WI38 (cell line): Measurements from ENCODE around the gene SCAMP5.

Source experiments
- H3K4me3 ChIP-seq: 2 replicates; pipeline ENCODE4 v1.5.1; 2011; ENCODE audit warnings: low read depth, mild to moderate bottlenecking, control low read depth, low read length
- TF ChIP-seq, protein P1 (sequence below): IDR thresholded peaks from 2 replicates; pipeline ENCODE4 v1.5.1; 2012; ENCODE audit warnings: low read depth, mild to moderate bottlenecking, control low read depth, low read length

The SCAMP5 gene

DNA sequence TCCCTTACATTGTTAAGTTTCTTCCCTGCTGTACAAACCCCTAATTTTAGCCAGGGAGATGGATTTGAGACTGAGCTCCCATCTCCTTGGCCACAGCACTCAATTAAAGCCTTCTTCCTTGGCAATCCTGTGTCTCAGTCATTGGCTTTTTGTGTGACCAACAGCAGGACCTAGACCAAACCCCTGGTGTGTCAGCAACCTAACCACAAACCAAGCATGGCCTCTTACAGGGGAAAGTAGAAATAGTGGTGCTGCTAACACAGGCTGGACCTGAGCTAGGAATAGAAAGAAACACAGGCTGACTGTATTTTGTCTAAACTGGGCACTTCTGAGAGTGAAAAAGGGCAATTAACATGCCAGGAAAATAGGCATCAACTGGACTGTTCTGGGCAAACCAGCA lies 65.9 kb downstream of the SCAMP5 start:
- TF ChIP-seq, protein P1, sequence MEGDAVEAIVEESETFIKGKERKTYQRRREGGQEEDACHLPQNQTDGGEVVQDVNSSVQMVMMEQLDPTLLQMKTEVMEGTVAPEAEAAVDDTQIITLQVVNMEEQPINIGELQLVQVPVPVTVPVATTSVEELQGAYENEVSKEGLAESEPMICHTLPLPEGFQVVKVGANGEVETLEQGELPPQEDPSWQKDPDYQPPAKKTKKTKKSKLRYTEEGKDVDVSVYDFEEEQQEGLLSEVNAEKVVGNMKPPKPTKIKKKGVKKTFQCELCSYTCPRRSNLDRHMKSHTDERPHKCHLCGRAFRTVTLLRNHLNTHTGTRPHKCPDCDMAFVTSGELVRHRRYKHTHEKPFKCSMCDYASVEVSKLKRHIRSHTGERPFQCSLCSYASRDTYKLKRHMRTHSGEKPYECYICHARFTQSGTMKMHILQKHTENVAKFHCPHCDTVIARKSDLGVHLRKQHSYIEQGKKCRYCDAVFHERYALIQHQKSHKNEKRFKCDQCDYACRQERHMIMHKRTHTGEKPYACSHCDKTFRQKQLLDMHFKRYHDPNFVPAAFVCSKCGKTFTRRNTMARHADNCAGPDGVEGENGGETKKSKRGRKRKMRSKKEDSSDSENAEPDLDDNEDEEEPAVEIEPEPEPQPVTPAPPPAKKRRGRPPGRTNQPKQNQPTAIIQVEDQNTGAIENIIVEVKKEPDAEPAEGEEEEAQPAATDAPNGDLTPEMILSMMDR: no peak
- H3K4me3 ChIP-seq: no peak overlapping the region

DNA sequence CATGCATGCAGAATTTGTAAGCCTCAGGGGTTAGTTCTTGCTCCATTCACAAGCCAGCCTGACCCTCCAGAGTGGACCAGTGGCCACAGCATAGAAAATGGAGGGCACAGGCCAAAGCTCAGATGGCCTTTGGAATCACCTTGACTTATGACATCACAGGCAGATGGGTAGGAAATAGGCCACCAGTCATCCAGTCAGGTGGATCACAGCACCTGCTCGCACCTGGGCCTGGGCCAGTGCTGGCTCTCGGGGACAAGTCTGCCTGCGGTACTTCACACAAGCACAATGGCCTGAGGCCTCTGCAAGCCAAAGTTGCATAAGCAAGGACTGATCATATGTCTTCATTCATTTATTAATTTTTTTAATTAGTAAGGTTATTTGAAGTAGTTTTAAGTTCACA lies 67.3 kb downstream of the SCAMP5 start:
- H3K4me3 ChIP-seq: no peak overlapping the region
- TF ChIP-seq, protein P1: no peak

DNA sequence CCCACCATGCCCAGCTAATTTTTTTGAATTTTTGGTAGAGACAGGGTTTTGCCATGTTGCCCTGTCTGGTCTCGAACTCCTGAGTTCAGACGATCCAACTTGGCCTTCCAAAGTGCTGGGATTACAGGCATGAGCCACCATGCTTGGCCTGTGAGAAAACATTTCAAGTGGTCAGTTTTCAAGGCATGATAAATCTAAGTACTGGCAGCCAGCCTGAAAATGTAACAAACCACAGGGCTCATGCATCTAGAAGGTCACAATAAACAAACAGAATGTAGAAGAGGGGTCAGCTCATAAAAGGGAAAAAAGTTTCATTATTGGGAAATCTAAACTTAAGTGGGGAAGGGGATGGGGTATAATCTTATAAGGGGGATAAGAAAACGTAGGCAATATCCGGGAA lies 68.0 kb downstream of the SCAMP5 start:
- TF ChIP-seq, protein P1: no peak
- H3K4me3 ChIP-seq: no peak overlapping the region

DNA sequence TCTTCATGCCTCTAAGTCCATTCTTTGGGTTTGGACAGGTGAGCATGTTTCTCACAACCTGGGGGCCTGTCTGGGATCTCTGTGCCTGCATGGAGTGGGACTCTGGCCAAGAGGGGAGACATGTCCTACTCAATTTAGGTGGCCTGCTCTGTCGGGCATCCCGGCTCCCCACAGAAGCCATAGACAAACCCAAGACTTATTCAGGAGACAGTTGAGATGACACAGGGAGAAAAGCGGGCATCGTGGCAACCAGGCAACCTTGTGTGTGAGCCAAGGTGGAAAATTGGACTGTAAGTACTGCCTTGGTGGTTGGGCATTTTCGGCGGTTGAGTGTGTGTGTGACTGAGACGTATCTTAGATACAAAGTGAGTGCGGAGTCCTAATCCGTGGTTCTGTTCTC lies 68.5 kb downstream of the SCAMP5 start:
- TF ChIP-seq, protein P1: no peak
- no peak overlapping the region for H3K4me3 ChIP-seq

DNA sequence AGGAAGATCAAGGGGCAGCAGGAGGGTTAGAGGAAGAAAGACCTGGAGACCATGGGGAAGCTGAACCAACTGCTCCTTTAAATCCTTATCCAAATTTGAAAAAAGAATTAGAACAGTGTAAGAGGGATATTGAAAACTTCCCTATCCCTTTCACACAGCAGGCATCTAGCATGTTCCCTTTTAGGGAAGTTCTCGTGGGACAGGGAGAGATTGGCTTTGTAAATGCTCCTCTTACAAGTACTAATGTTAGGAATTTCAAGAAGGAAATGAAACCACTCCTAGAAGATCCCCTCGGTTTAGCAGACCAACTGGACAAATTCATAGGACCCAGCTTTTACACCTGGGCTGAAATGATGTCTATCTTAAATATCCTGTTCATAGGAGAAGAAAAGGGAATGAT lies 69.5 kb downstream of the SCAMP5 start:
- TF ChIP-seq, protein P1: no peak
- no peak overlapping the region for H3K4me3 ChIP-seq

DNA sequence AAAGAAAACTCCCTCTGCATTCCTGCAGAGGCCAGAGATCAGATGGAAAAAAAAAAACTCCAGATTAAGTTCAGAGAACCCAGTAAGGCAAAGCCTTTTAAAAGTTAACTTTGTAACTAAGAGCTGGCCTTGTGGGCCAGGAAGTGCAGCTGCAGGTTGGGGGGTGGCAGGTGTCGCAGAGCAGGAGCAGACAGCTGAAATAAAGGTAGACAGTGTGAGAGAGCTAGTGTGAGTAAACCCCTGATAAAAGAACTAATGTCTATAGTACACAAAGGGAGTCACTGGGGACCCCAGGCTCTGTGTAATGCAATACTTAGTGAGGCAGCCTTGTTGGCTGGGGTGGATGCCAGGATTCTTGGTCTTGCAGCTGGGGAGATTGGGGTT lies 70.1 kb downstream of the SCAMP5 start:
- TF ChIP-seq, protein P1: no peak
- no peak overlapping the region for H3K4me3 ChIP-seq

DNA sequence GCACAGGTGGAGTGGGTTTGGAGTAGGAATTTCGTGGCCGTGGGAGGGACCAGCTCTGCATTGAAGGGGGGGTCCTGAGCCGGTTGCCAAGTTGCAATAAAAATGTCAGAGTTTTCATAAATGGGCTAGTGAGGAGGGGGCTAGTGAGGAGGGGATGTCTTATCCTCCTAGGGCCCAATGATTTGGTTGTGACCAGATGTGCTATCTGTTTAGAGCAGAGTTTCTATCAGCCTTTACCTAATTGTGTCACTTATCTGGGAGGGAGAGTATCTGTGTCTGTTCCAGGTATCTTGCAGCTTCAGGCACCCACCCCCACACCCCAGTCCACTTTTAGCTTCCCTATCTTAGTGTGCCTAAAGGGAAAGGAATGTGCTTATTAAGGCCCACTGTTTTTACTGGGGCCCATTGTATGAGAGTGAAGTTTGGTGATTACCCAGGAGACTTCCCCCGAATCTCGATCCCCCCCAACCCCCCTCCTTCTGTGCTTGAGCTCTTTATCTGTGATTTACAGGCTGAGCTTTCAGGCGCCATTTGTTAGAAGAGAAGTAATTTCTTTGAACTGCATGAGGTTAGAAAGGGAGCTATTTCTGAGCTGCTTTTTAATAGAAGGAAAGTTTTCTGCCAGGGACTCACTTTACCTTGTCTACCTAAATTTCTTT lies 70.6 kb downstream of the SCAMP5 start:
- H3K4me3 ChIP-seq: no peak overlapping the region
- TF ChIP-seq, protein P1: no peak
